ENCODE measurements around the gene PPIC. TPM values are rescaled to one million over a fixed set of nuclear protein-coding genes. Genes with fewer than 3 reads are reported as not detected.

The PPIC gene
- polyA plus RNA-seq, 3 donors: not detected

GRCh38 chr5:123047706-123048105, 11.2 kb upstream of the PPIC start:
- Histone ChIP-seq H3K79me2 (ENCODE audit: insufficient read depth, low read length) (no peaks in the 10 kb centered on the region), H3K4me3 (replicated peaks in 1 of 3; ENCODE audit: low read depth in 2 of 3, low read length in 3 of 3) (no peak overlapping the region), H3K27me3 (ENCODE audit: control insufficient read depth in 2 of 2, insufficient read depth in 2 of 2, low read length in 2 of 2) (peaks cover 14 to 21% of the 10 kb centered on the region in 2 donors), H3K9me3 (replicated peaks in 1 of 2; ENCODE audit: control insufficient read depth in 1 of 2, insufficient read depth in 1 of 2, low read length in 2 of 2) (peaks cover 0 to 3% of the 10 kb centered on the region in 2 donors), H3K4me2 (replicated peaks; ENCODE audit: extremely low read depth, low read length, poor library complexity, severe bottlenecking) (no peak overlapping the region), H3K36me3 (replicated peaks in 1 of 2; ENCODE audit: control insufficient read depth in 1 of 2, insufficient read depth in 2 of 2, low read length in 2 of 2) (no peaks in the 10 kb centered on the region), H3K27ac (ENCODE audit: low read depth in 1 of 2, low read length in 2 of 2) (no peak overlapping the region), H4K20me1 (ENCODE audit: insufficient read depth, low read length) (no peaks in the 10 kb centered on the region), H2AFZ (ENCODE audit: insufficient read depth, low read depth, low read length, poor library complexity, severe bottlenecking) (no peak overlapping the region), H3K9ac (ENCODE audit: insufficient read depth, low read length, poor library complexity, severe bottlenecking) (no peak overlapping the region), H3K4me1 (ENCODE audit: control insufficient read depth in 1 of 2, insufficient read depth in 2 of 2, low read length in 2 of 2) (no peaks in the 10 kb centered on the region)
- no peaks in the 10 kb centered on the region for H3K4me1 Mint-ChIP-seq
- WGBS (ENCODE audit: insufficient coverage): no CpG with 5 or more reads among the region's 1 CpG
- H3K36me3 Mint-ChIP-seq: no peaks in the 10 kb centered on the region
- H3K9me3 Mint-ChIP-seq: peaks cover 0 to 13% (median 7%) of the 10 kb centered on the region in 7 donors
- no peak for TF ChIP-seq CTCF (IDR thresholded peaks at IDR 0.05)
- no peak overlapping the region for H3K4me3 Mint-ChIP-seq
- DNase-seq: no peak
- H3K27ac Mint-ChIP-seq: no peak overlapping the region
- intact Hi-C loops (cut with micrococcal nuclease): no loop called here
- peaks cover 9 to 22% (median 22%) of the 10 kb centered on the region in 3 donors for H3K27me3 Mint-ChIP-seq (ENCODE audit: low read depth in 3 of 3)

GRCh38 chr5:123046222-123046621, 9.7 kb upstream of the PPIC start:
- Mint-ChIP-seq H3K27ac (no peak overlapping the region), H3K36me3 (no peaks in the 10 kb centered on the region), H3K9me3 (peaks cover 0 to 9% (median 4%) of the 10 kb centered on the region in 7 donors), H3K4me3 (no peak overlapping the region), H3K27me3 (ENCODE audit: low read depth in 3 of 3) (peaks cover 13 to 25% (median 22%) of the 10 kb centered on the region in 3 donors), H3K4me1 (no peaks in the 10 kb centered on the region)
- no peaks in the 10 kb centered on the region for H3K4me1 ChIP-seq (ENCODE audit: control insufficient read depth in 1 of 2, insufficient read depth in 2 of 2, low read length in 2 of 2)
- DNase-seq: no peak
- H3K27me3 ChIP-seq (ENCODE audit: control insufficient read depth in 2 of 2, insufficient read depth in 2 of 2, low read length in 2 of 2): peaks cover 16 to 26% of the 10 kb centered on the region in 2 donors
- no peak overlapping the region for H3K27ac ChIP-seq (ENCODE audit: low read depth in 1 of 2, low read length in 2 of 2)
- no peak overlapping the region for H3K4me2 ChIP-seq (replicated peaks; ENCODE audit: extremely low read depth, low read length, poor library complexity, severe bottlenecking)
- intact Hi-C loops (cut with micrococcal nuclease): no loop called here
- no peak for TF ChIP-seq CTCF (IDR thresholded peaks at IDR 0.05)
- H2AFZ ChIP-seq (ENCODE audit: insufficient read depth, low read depth, low read length, poor library complexity, severe bottlenecking): no peak overlapping the region
- no peaks in the 10 kb centered on the region for H3K36me3 ChIP-seq (replicated peaks in 1 of 2; ENCODE audit: control insufficient read depth in 1 of 2, insufficient read depth in 2 of 2, low read length in 2 of 2)
- H3K9me3 ChIP-seq (replicated peaks in 1 of 2; ENCODE audit: control insufficient read depth in 1 of 2, insufficient read depth in 1 of 2, low read length in 2 of 2): no peaks in the 10 kb centered on the region
- H3K4me3 ChIP-seq (replicated peaks in 1 of 3; ENCODE audit: low read depth in 2 of 3, low read length in 3 of 3): no peak overlapping the region
- no peaks in the 10 kb centered on the region for H4K20me1 ChIP-seq (ENCODE audit: insufficient read depth, low read length)
- H3K79me2 ChIP-seq (ENCODE audit: insufficient read depth, low read length): no peaks in the 10 kb centered on the region
- WGBS (ENCODE audit: insufficient coverage): 100% methylated on average over 3 of the region's 4 CpGs
- H3K9ac ChIP-seq (ENCODE audit: insufficient read depth, low read length, poor library complexity, severe bottlenecking): no peak overlapping the region

All from CD14-positive monocyte (primary cell).